PC-9 (cell line): Measurements from ENCODE around the gene SIGLEC6. TPM values are rescaled to one million over a fixed set of nuclear protein-coding genes. Genes with fewer than 3 reads are reported as not detected.

Experiments used
- BruUV-seq: library from RNA; stranded (reverse); fragments of 400-500 nt; replicated peaks from 2 replicates; lab custom pipeline; 2021; lab: Mats Ljungman, UMichigan
- CTCF ChIA-PET: fragments of 300-600 bp; sonication (Branson Sonifier 250); formaldehyde crosslinking; loops from one replicate; lab custom pipeline; 2022; ENCODE audit warnings: antibody characterized with exemption; lab: Charles Lee
- POLR2A ChIA-PET: fragments of 300-600 bp; sonication (Branson Sonifier 250); formaldehyde crosslinking; loops from one replicate; lab custom pipeline; 2022; ENCODE audit warnings: antibody characterized with exemption; ENCODE audit not compliant: unreplicated experiment; lab: Charles Lee
- DNase-seq, 2 experiments: peaks; one replicate each; pipeline versions ENCODE4 v3.0.0 to v3.0.0-alpha.2; 2015 to 2022; ENCODE audit warnings: mixed read lengths in 1 of 2
- H2AFZ ChIP-seq: fragments of 200-600 bp; sonication (generic); 2 replicates; pipeline ENCODE4 v1.8.1; 2017; ENCODE audit warnings: antibody characterized with exemption
- H3F3A ChIP-seq: fragments of 200-600 bp; sonication (generic); 2 replicates; pipeline ENCODE4 v1.8.1; 2017; ENCODE audit warnings: antibody characterized with exemption, mild to moderate bottlenecking, low read depth; ENCODE audit not compliant: insufficient read depth
- H3K27ac ChIP-seq: fragments of 200-600 bp; sonication (generic); 2 replicates; pipeline ENCODE4 v1.6.1; 2016; ENCODE audit warnings: mixed run types
- H3K27me3 ChIP-seq: fragments of 200-600 bp; sonication (generic); 2 replicates; pipeline ENCODE4 v1.6.1; 2016; ENCODE audit warnings: low read depth, mixed run types; ENCODE audit not compliant: insufficient read depth
- H3K36me3 ChIP-seq: fragments of 200-600 bp; sonication (generic); 2 replicates; pipeline ENCODE4 v1.6.1; 2016; ENCODE audit warnings: low read depth, mixed run types
- H3K4me1 ChIP-seq: fragments of 200-600 bp; sonication (generic); replicated peaks from 2 replicates; pipeline ENCODE4 v1.6.1; 2016; ENCODE audit warnings: mixed run types; ENCODE audit not compliant: insufficient read depth
- H3K4me2 ChIP-seq: fragments of 200-600 bp; sonication (generic); 2 replicates; pipeline ENCODE4 v1.6.1; 2017; ENCODE audit warnings: mixed run types
- H3K4me3 ChIP-seq: fragments of 200-600 bp; sonication (generic); 2 replicates; pipeline ENCODE4 v1.6.1; 2016; ENCODE audit warnings: mixed run types
- H3K79me2 ChIP-seq: fragments of 200-600 bp; sonication (generic); 2 replicates; pipeline ENCODE4 v1.6.1; 2017; ENCODE audit warnings: low read depth, mixed run types
- H3K9me2 ChIP-seq: fragments of 200-600 bp; sonication (generic); 2 replicates; pipeline ENCODE4 v1.8.1; 2017; ENCODE audit warnings: mild to moderate bottlenecking; ENCODE audit not compliant: insufficient read depth
- H3K9me3 ChIP-seq: fragments of 200-600 bp; sonication (generic); 2 replicates; pipeline ENCODE4 v1.8.1; 2016; ENCODE audit warnings: low read depth; ENCODE audit not compliant: insufficient read depth
- H4K20me1 ChIP-seq: fragments of 200-600 bp; sonication (generic); 2 replicates; pipeline ENCODE4 v1.8.1; 2017; ENCODE audit not compliant: insufficient read depth
- CTCF ChIP-seq: fragments of 200-600 bp; sonication (generic); conservative IDR thresholded peaks from 2 replicates; pipeline ENCODE4 v1.6.1; 2017; ENCODE audit warnings: mixed run types, antibody characterized with exemption, mild to moderate bottlenecking, moderate library complexity
- EZH2 ChIP-seq: fragments of 200-600 bp; sonication (generic); IDR thresholded peaks from 2 replicates; pipeline ENCODE4 v1.8.0; 2017; ENCODE audit warnings: antibody characterized with exemption, low read depth
- intact Hi-C: fragments of 100-400 bp; cut with micrococcal nuclease; formaldehyde crosslinking; loops from one replicate; pipeline ENCODE4 v1.10.0; 2022; ENCODE audit not compliant: unreplicated experiment
- total RNA-seq: library from RNA; stranded (reverse); gene quantifications from 2 replicates; pipeline ENCODE4 v1.2.3, GENCODE V29; 2021

The SIGLEC6 gene
- total RNA-seq, 1 experiment from 2014 or later = not detected

GRCh38 chr19:51529301-51529700 lies 2.2 kb downstream of the SIGLEC6 start:
- CTCF ChIA-PET = no interaction called here

GRCh38 chr19:51525651-51526050 lies 5.8 kb downstream of the SIGLEC6 start:
- TF ChIP-seq EZH2 (no peak), CTCF (no peak)
- CTCF ChIA-PET = no interaction called here
- peaks cover 96% of the 10 kb centered on the region for H3K27me3 ChIP-seq

More at GRCh38 chr19:51529301-51529700, 2.2 kb downstream of the SIGLEC6 start:
- H3K9me2 ChIP-seq = no peaks in the 10 kb centered on the region
- no TSS peak for BruUV-seq
- H3K36me3 ChIP-seq = no peaks in the 10 kb centered on the region
- no peaks in the 10 kb centered on the region for H3F3A ChIP-seq
- intact Hi-C loops = no loop called here
- H4K20me1 ChIP-seq = no peaks in the 10 kb centered on the region
- H3K4me1 ChIP-seq = no peaks in the 10 kb centered on the region
- DNase-seq = no peak
- POLR2A ChIA-PET = interaction anchor here (0.6 kb wide), 1 partner anchor 963 kb away, joined by 22 read pairs; no protein-coding TSS in a partner anchor
- H2AFZ ChIP-seq = no peak overlapping the region
- H3K4me3 ChIP-seq = no peak overlapping the region
- no peak overlapping the region for H3K4me2 ChIP-seq
- no peak overlapping the region for H3K27ac ChIP-seq
- TF ChIP-seq CTCF = no peak
- H3K79me2 ChIP-seq = no peaks in the 10 kb centered on the region
- peaks cover 94% of the 10 kb centered on the region for H3K27me3 ChIP-seq
- no peaks in the 10 kb centered on the region for H3K9me3 ChIP-seq

GRCh38 chr19:51524666-51525264 lies 6.7 kb downstream of the SIGLEC6 start:
- no peaks in the 10 kb centered on the region for H3K79me2 ChIP-seq
- H3K9me2 ChIP-seq = no peaks in the 10 kb centered on the region; the same call in 1 of the 2 replicates
- no peak for DNase-seq
- no TSS peak for BruUV-seq
- H3K4me1 ChIP-seq = no peaks in the 10 kb centered on the region
- no peak overlapping the region for H3K4me3 ChIP-seq
- intact Hi-C loops = no loop called here
- no peak overlapping the region for H3K27ac ChIP-seq
- no peak overlapping the region for H3K4me2 ChIP-seq
- H2AFZ ChIP-seq = no peak overlapping the region
- no peaks in the 10 kb centered on the region for H3F3A ChIP-seq
- peaks cover 87% of the 10 kb centered on the region for H3K27me3 ChIP-seq
- CTCF ChIA-PET = no interaction called here
- H3K9me3 ChIP-seq = no peaks in the 10 kb centered on the region
- POLR2A ChIA-PET = no interaction called here
- H3K36me3 ChIP-seq = no peaks in the 10 kb centered on the region
- no peaks in the 10 kb centered on the region for H4K20me1 ChIP-seq
- TF ChIP-seq CTCF (no peak), EZH2 (no peak)

More at GRCh38 chr19:51525651-51526050, 5.8 kb downstream of the SIGLEC6 start:
- no peaks in the 10 kb centered on the region; the same call in 1 of the 2 replicates for H3K9me2 ChIP-seq
- no peak overlapping the region for H3K4me3 ChIP-seq
- H3K79me2 ChIP-seq = no peaks in the 10 kb centered on the region
- H3K36me3 ChIP-seq = no peaks in the 10 kb centered on the region
- no peak overlapping the region for H3K4me2 ChIP-seq
- H3K4me1 ChIP-seq = no peaks in the 10 kb centered on the region
- no peak overlapping the region for H2AFZ ChIP-seq
- no peaks in the 10 kb centered on the region for H4K20me1 ChIP-seq
- DNase-seq = no peak
- POLR2A ChIA-PET = no interaction called here
- BruUV-seq = no TSS peak
- intact Hi-C loops = no loop called here
- H3F3A ChIP-seq = no peaks in the 10 kb centered on the region
- H3K27ac ChIP-seq = no peak overlapping the region
- no peaks in the 10 kb centered on the region for H3K9me3 ChIP-seq
